Measurements from ENCODE around the gene METTL2B.
"Not testable (repeated sequence)": the region's sequence is repeated elsewhere in the genome, so short reads cannot be mapped to it uniquely, and the experiment has no call there.

The METTL2B gene

GRCh38 chr7:128453836-128454804, 22.4 kb upstream of the METTL2B start:
- DNase-seq (ENCODE audit: low read depth), result peak; percentile 93
- peak overlapping the region; percentile 6 for H3K4me3 ChIP-seq (ENCODE audit: low read depth, low read length)

- no peak for DNase-seq (ENCODE audit: low read depth)
- H3K4me3 ChIP-seq (ENCODE audit: low read depth, low read length), result peak overlapping the region; percentile 99
Observed at GRCh38 chr7:128454808-128455542, 21.6 kb upstream of the METTL2B start.

- peak within 1 kb of the TSS; percentile 99 for H3K4me3 ChIP-seq (ENCODE audit: low read depth, low read length)
- peak; percentile 97 for DNase-seq (ENCODE audit: low read depth)
Observed at GRCh38 chr7:128455543-128456254, 20.8 kb upstream of the METTL2B start, which contains the start of gene HILPDA. Gene HILPDA (plus strand): TSS chr7:128455878. CDS start chr7:128457269, 1,391 bp downstream.

- H3K4me3 ChIP-seq (ENCODE audit: low read depth, low read length), result peak overlapping the region; percentile 99
- no peak for DNase-seq (ENCODE audit: low read depth)
Observed at GRCh38 chr7:128456255-128456725, 20.3 kb upstream of the METTL2B start.

- H3K4me3 ChIP-seq (ENCODE audit: low read depth, low read length), result peak overlapping the region; percentile 99
- DNase-seq (ENCODE audit: low read depth), result not testable (repeated sequence)
Observed at GRCh38 chr7:128457385-128457784, 19.2 kb upstream of the METTL2B start.

- no peak for DNase-seq (ENCODE audit: low read depth)
- H3K4me3 ChIP-seq (ENCODE audit: low read depth, low read length), result peak overlapping the region; percentile 99
Observed at GRCh38 chr7:128458956-128459355, 17.6 kb upstream of the METTL2B start.

- DNase-seq (ENCODE audit: low read depth), result no peak
Observed at GRCh38 chr7:128459394-128459878, 17.1 kb upstream of the METTL2B start.

GRCh38 chr7:128462460-128462859, 14.1 kb upstream of the METTL2B start:
- no peak overlapping the region for H3K4me3 ChIP-seq (ENCODE audit: low read depth, low read length)
- no peak for DNase-seq (ENCODE audit: low read depth)

More at GRCh38 chr7:128459394-128459878, 17.1 kb upstream of the METTL2B start:
- no peak overlapping the region for H3K4me3 ChIP-seq (ENCODE audit: low read depth, low read length)

- not testable (repeated sequence) for H3K4me3 ChIP-seq (ENCODE audit: low read depth, low read length); DNase-seq (ENCODE audit: low read depth)
Observed at GRCh38 chr7:128463345-128463744, 13.2 kb upstream of the METTL2B start.

- DNase-seq (ENCODE audit: low read depth); H3K4me3 ChIP-seq (ENCODE audit: low read depth, low read length): not testable (repeated sequence)
Observed at GRCh38 chr7:128463933-128464332, 12.6 kb upstream of the METTL2B start.

- H3K4me3 ChIP-seq (ENCODE audit: low read depth, low read length); DNase-seq (ENCODE audit: low read depth): not testable (repeated sequence)
Observed at GRCh38 chr7:128466871-128467270, 9.7 kb upstream of the METTL2B start.

- peak overlapping the region; percentile 76 for H3K4me3 ChIP-seq (ENCODE audit: low read depth, low read length)
- not testable (repeated sequence) for DNase-seq (ENCODE audit: low read depth)
Observed at GRCh38 chr7:128477336-128477690, 765 bp downstream of the METTL2B start.

- H3K4me3 ChIP-seq (ENCODE audit: low read depth, low read length); DNase-seq (ENCODE audit: low read depth): not testable (repeated sequence)
Observed at GRCh38 chr7:128479082-128479481, 2.5 kb downstream of the METTL2B start.

GRCh38 chr7:128488134-128488533, 11.6 kb downstream of the METTL2B start:
- not testable (repeated sequence) for H3K4me3 ChIP-seq (ENCODE audit: low read depth, low read length); DNase-seq (ENCODE audit: low read depth)

GRCh38 chr7:128497405-128497804, 20.9 kb downstream of the METTL2B start:
- DNase-seq (ENCODE audit: low read depth), result no peak
- no peak overlapping the region for H3K4me3 ChIP-seq (ENCODE audit: low read depth, low read length)

GRCh38 chr7:128505416-128505815, 28.9 kb downstream of the METTL2B start:
- DNase-seq (ENCODE audit: low read depth); H3K4me3 ChIP-seq (ENCODE audit: low read depth, low read length): not testable (repeated sequence)

GRCh38 chr7:128506819-128507218, 30.3 kb downstream of the METTL2B start:
- not testable (repeated sequence) for H3K4me3 ChIP-seq (ENCODE audit: low read depth, low read length); DNase-seq (ENCODE audit: low read depth)

- not testable (repeated sequence) for DNase-seq (ENCODE audit: low read depth); H3K4me3 ChIP-seq (ENCODE audit: low read depth, low read length)
Observed at GRCh38 chr7:128507321-128507993, 30.9 kb downstream of the METTL2B start.

- DNase-seq (ENCODE audit: low read depth); H3K4me3 ChIP-seq (ENCODE audit: low read depth, low read length): not testable (repeated sequence)
Observed at GRCh38 chr7:128511692-128512091, 35.1 kb downstream of the METTL2B start.

Data from skeletal muscle cell (primary cell).